ENCODE measurements around the gene CRTC1.
"Not testable (repeated sequence)": the region's sequence is repeated elsewhere in the genome, so short reads cannot be mapped to it uniquely, and the experiment has no call there.

CRTC1 gene

DNA sequence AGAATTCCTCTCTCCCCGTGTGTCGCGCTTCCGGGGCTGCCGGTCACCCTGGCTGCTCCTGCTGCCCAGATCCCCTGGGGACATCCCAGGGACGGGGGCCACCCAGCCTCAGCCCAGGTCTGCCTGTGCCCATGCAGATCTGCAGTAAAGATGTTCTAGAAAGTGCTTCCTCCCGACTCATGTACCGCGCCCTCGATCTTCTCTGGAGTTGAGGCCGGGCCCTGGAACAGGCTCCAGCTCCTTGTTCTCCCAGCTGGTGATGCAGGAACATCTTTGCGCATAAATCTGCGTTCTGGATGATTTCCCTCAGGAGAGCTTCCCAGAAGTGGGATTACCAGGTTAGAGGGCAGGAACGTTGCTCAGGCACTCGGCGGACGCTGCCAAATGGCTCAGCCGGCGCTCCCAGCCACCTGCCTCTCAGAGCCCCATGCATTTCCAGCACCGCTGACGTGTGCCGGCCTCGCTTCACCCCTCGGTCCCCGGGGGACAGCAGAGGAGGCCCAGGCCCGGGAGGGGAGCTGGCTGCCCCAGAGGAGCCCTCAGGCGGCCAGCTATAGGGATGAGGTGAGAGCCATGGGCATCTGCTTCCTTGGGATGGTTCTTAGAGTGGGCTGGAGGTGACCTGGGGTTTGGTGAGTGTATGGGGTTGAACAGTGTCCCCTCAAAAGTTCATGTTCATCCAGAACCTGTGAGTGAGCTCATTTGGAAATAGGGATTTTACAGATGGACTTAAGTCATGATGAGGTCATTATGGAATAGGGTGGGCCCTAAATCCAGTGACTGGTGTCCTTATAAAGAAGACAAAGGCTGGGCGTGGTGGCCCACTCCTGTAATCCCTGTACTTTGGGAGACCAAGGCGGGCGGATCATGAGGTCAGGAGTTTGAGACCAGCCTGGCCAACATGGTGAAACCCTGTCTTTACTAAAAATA, 42.6 kb downstream of the CRTC1 start:
- in situ Hi-C loops (cut with MboI; ENCODE audit: low sequenced_read_pairs): no loop called here

DNA sequence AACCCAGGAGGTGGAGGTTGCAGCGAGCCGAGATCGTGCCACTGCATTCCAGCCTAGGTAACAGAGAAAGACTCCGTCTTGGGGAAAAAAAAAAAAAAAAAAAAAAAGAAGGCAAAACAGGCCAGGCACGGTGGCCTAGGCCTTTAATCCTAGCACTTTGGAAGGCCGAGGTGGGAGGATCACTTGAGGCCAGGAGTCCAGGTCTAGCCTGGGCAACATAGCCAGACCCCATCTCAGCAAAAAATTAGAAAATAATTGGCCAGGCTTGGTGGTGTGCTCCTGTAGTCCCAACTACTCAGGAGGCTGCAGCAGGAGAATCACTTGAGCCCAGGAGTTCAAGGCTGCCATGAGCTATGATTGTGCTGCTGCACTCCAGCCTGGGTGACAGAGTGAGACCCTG, 43.4 kb downstream of the CRTC1 start:
- in situ Hi-C loops (cut with MboI; ENCODE audit: low sequenced_read_pairs): no loop called here

DNA sequence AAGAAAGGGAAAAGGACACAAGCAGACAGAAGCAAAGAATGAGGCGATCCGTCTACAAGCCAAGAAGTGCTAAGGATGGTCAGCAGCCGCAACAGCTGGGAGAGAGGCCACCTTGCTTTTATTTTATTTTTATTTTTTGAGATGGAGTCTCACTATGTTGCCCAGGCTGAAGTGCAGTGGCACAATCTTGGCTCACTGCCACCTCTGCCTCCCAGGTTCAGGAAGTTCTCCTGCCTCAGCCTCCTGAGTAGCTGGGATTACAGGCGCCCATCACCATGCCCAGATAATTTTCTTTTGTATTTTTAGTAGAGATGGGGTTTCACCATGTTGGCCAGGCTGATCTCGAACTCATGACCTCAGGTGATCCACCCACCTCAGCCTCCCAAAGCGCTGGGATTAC, 44.1 kb downstream of the CRTC1 start:
- in situ Hi-C loops (cut with MboI; ENCODE audit: low sequenced_read_pairs): not testable (repeated sequence)

DNA sequence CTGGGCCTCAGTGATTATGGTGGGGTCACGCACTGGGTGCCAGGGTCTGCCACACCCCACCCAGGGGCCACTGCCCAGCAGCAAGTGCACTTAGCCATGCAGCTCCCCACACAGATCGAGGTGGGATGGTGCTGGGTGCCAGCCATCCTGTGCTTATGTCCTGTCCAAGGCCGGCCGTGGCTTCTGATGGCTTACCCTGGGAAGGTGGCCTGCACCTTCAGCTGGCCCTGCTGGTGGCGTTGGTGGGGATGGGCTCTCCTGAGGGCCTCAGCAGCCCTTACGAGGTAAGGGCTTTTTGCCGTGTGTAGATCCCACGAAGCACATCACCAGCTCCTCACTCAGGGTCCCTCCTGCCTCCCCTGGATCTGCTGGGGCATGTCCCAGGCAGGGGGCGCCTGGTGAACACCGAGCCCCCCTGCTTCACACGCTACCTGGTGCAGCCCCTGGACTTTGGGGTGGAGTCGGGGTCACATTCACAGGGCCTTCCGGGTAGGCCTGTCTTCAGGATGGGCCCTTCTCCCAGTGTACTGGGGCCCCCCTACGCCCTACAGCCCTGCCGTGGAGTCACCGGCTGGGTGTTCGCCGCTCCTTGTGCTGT, 46.6 kb downstream of the CRTC1 start:
- in situ Hi-C loops (cut with MboI; ENCODE audit: low sequenced_read_pairs): no loop called here

DNA sequence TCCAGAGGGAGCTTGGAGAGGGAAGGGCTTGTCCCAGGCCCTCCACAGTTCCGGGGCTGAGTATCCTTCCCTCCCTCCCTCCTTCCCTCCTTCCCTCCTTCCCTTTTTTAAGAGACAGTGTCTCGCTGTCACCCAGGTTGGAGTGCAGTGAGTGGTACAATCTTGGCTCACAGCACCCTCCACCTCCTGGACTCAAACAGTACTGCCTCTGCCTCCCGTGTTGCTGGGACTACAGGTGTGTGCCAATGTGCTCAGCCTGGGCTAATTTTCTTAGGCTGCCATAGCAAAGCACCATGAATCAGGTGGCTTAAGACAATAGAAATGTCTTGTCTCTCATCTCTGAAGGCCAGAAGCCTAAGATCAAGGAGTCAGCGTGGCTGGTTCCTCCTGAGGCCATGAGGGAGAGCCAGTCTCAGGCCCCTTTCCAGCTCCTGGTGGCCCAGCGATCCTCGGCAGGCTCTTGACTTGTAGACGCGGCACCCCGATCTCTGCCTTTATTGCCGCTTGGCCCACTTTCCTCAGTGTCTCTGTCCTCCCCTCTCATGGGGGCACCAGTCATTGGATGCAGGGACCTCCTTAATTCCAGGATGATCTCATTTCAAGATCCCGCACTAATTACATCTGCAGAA, 47.5 kb downstream of the CRTC1 start:
- in situ Hi-C loops (cut with MboI; ENCODE audit: low sequenced_read_pairs): no loop called here

DNA sequence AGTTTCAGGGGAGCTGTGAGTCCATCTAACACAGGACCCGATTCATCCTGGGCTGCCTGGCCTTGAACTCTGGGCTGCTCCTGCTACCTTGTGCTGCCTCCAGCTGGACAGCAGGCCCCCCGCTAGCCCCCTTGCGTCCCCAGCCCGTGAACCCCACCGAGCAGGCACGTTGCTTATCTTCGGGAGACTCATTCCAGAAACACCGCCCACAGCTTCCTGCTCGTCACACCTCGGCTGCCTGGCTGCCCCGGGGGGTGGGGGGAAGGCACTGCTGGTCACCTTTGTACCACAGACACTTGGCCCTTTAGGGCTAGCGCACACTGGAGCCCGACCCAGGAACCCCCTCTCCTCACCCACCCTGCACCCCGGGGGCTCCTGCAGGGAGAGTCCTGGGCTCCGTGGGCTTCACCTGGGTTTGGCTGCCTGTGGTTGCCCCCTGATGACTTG, 48.1 kb downstream of the CRTC1 start:
- in situ Hi-C loops (cut with MboI; ENCODE audit: low sequenced_read_pairs): no loop called here

DNA sequence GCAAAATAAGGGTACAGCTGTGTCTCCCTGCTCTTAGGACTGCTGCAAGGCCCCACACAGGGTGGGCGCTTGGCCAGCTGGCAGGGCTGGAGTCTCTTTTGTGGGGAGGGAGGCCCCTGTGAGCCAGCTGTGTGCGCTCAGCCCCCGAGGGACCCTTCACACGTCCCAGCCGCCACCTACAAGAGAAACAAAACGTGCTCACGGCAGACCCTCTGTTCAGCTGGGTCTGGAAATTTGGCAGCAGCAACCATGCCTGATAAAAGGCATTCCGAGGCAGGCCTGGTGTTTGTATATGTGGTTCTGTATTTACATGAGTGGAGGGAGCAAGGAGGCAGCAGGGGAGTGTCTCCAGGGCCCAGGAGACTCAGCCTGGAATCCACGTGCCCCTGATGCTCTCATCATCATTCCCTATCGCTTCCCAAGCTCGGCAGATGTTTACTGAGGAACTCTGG, 49.7 kb downstream of the CRTC1 start:
- in situ Hi-C loops (cut with MboI; ENCODE audit: low sequenced_read_pairs): no loop called here

DNA sequence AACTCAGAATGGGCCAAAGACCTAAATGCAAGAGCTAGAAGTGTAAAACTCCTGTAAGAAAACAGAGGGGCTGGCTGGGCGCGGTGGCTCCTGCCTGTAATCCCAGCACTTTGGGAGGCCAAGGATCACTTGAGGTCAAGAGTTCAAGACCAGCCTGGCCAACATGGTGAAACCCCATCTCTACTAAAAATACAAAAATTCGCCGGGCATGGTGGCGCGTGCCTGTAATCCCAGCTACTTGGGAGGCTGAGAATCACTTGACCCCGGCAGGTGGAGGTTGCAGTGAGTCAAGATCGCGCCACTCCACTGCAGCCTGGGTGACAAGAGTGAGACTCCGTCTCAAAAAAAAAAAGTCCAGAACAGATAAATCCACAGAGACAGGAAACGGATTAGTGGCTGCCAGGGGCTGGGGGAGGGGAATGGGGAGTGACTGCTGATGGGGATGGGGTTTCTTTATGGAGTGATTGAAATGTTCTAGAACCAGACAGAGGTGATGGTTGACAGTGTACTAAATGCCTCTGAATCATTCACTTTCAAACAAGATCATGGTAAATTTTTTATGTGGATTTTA, 50.4 kb downstream of the CRTC1 start:
- in situ Hi-C loops (cut with MboI; ENCODE audit: low sequenced_read_pairs): not testable (repeated sequence)

DNA sequence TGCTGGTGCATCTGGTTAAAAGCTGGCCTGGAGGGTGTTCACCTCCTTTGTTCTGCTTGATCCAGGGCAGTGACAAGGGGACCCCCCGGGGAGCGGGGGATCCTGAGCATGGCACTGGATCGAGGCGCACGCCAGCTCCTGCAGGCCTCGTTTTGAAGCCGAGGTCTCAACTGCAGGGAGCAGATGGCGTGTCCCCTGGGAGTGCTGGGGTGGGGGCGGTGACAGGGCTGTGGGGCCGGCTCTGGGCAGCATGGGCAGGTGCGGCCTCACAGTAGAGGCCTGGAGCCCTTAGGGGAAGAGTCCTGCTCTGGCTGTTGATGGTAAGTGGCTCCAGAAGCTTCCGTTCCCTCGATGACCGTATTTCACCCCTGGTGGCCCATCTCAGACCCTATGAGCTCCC, 51.8 kb downstream of the CRTC1 start:
- in situ Hi-C loops (cut with MboI; ENCODE audit: low sequenced_read_pairs): no loop called here

DNA sequence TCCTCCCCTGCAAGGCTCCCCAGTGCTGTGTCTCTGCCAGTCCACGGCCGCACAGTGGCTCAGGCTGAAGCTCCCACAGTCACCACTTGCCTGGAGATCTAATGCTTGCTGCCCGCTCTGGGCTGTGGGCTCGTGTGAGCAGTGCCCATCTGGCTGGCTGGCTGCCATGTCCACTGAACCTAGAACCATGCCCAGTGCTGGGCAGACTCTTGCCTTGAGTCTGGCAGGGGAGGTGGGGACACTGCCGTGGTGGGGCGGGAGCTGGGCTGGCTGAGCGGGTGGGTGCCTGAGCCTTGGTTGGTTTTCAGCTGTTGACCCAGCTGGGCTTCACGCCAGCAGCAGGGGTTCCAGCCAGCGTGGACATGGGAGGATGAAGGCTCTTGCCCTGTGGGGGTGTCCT, 52.3 kb downstream of the CRTC1 start:
- in situ Hi-C loops (cut with MboI; ENCODE audit: low sequenced_read_pairs): no loop called here

DNA sequence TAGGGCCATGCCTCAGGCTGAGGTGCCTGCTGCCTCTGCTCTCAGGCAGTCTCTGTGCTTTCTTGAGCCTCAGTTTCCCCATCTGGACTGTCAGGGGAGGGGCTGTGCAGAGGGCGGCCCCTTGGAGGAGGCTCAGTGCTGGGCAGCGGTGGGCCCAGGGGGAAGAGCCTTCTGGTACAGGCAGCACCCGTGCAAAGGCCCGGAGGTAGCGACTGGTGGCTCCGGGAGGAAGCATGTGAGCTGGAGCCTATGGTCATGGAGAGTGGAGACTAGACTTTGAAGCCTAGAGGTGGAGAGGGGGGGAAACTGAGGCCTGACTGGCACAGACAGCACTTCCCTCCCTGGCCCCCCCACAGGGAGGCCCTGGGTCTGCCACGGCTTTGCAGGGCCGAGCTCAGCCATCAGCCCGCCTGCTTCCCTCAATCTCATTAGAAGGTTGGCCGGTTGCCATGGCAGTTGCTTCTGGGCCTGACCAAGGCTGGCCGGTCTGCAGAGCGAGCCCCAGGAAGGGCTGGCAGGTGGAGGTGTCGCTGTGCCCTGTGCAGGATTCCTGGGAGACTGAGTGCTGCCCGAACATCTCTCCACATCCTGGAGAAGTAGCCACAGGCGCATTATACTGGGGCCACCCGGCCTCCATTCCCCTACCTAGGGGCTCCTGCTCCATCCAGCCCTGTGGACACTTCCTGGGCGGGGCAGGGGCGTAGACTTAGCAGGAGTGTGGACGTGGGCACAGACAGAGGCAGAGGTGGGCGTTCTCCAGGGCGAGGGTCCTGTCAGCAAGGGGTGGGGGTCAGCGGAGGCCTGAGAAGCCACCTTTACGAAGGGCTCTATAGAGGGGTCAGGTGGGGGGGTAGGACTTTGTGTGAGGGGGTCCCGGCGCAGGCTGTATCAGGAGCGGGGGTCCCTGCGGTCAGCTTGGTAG, 53.2 kb downstream of the CRTC1 start:
- in situ Hi-C loops (cut with MboI; ENCODE audit: low sequenced_read_pairs): no loop called here

DNA sequence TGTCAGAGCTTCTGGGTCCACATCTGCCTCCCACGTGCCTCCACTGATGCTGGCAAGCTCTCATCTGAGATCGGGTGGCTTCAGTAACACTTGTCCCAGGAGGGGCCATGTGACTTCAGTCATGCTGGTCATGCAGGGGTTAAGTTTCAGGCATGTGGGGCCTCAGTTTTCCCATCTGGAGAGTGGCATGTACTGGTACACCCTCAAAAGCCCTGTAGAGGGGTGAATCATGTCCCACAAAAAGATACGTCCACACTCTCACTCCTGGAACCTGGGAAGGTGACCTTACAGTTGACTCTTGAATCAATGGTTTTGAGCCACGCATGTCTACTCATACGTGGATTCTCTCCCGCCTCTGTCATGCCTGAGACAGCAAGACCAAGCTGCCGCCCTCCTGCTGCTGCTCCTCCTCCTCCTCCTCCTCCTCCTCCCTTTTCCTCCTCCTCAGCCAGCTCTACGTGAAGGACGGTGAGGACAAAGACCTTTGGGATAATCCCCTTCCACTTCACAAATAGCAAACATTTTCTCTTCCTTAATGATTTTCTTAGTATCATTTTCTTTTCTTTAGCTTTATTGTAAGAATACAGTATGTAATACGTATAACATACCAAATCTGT, 54.0 kb downstream of the CRTC1 start:
- in situ Hi-C loops (cut with MboI; ENCODE audit: low sequenced_read_pairs): no loop called here

DNA sequence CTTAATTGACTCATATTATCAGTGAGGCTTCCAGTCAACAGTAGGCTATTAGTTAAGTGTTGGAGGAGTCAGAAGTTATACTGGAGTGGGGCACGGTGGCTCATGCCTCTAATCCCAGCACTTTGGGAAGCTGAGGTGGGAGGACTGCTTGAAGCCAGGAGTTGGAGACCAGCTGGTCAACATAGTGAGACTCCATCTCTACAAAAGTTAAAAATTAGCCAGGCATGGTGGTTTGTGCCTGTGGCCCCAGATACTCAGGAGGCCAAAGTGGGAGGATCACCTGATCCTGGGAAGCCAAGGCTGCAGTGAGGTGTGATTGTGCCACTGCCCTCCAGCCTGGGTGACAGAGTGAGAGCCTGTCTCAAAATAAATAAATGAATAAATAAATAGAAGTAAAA, 54.5 kb downstream of the CRTC1 start:
- in situ Hi-C loops (cut with MboI; ENCODE audit: low sequenced_read_pairs): no loop called here

DNA sequence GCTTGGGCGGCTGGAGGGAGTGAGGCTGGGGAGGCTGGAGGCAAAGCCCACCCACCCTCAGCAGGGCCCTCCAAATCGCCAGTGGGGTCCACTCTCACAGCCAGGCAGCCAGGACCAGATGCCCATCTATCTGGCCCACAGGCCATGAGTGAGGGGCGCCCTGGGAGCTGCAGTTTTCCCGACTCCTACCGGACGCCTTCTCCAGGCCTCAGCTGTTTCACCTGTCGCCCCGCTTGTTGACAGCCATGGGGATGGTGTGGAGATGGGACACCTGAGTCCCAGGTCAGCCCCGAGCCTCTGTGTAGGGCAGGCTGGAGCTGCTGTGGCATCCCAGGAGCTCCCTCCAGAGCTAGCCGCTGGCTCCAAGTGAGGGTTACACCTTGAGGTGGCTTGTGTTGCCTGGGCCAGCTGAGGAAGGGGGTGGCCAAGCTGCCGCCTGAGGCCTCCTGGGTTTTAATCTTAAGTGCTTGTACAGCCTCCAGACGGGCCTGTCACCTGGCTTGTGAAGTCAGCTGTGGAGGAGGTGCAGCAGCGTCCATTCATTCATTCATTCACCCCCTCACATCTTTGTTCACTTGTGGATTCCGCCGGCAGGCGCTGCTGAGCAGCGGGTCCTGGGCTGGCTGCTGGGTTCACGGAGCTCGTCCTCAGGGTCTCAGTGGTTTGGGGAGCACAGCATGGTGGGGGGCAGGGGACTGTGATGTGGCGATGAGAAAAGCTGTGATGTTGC, 55.6 kb downstream of the CRTC1 start:
- in situ Hi-C loops (cut with MboI; ENCODE audit: low sequenced_read_pairs): no loop called here

DNA sequence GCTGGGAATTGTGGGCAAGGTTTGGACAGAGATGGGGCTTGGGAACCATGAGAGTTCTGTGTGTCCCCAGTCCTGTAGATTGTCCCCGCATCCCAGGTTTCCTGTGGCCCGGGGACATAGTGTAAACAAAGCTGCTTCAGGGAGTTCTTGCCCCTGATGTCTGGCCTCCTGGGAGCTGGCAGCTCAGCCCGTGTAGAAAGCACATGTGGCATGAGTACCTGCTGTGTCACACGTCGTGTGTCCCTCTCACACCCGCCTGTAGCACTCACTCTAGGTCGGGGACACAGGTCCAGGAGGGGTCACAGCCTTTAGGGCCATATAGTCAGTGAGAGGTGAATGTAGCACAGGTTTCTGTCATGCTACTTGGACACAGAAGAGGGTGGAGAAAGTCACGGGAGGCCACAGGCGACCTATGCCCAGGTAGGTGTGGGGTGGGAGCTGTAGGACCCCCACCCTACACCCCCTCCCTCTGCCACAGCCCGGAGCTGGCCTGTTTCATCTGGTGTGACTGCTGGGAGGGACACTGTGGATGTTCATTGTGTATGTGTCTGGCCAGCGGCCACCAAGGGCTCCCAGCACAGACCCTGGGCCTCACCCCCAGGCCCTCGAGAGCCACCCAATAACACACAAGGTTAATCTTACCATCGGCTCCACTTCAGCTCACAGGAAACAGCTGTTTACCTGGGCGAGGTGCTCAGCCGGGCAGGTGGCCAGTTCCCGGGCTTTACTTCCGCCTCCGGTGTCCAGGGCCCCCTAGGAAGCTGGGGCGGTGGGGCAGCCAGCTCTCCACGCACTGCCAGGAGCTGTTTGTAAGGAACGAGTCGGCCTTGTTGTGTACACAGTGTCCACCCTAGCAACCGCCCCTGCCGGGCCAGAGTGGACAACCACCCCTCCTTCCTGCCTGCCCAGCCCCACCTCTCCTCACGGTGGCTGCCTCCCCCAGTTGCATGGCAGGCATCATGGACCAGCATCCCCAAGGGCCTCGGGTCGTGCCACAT, 57.9 kb downstream of the CRTC1 start:
- in situ Hi-C loops (cut with MboI; ENCODE audit: low sequenced_read_pairs): no loop called here

DNA sequence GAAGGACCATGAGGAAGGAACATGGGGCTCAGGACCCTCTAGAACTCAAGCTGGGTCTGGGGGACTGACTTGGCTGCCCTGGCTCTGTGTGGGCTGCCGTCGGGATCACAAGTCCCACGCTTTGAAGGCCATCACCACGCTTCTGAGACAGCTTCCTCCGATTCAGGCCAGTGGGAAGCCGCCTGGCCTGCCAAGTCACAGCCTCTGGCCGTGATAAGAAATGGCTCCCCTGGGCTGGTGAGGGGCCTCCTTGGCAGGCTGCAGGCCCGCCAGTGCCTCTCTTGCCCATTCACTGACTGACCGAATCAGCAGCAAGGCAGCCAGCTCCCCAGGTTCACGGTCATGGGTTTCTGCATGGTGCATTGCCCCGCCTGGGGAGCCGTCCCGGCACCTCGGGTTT, 58.8 kb downstream of the CRTC1 start:
- in situ Hi-C loops (cut with MboI; ENCODE audit: low sequenced_read_pairs): no loop called here

DNA sequence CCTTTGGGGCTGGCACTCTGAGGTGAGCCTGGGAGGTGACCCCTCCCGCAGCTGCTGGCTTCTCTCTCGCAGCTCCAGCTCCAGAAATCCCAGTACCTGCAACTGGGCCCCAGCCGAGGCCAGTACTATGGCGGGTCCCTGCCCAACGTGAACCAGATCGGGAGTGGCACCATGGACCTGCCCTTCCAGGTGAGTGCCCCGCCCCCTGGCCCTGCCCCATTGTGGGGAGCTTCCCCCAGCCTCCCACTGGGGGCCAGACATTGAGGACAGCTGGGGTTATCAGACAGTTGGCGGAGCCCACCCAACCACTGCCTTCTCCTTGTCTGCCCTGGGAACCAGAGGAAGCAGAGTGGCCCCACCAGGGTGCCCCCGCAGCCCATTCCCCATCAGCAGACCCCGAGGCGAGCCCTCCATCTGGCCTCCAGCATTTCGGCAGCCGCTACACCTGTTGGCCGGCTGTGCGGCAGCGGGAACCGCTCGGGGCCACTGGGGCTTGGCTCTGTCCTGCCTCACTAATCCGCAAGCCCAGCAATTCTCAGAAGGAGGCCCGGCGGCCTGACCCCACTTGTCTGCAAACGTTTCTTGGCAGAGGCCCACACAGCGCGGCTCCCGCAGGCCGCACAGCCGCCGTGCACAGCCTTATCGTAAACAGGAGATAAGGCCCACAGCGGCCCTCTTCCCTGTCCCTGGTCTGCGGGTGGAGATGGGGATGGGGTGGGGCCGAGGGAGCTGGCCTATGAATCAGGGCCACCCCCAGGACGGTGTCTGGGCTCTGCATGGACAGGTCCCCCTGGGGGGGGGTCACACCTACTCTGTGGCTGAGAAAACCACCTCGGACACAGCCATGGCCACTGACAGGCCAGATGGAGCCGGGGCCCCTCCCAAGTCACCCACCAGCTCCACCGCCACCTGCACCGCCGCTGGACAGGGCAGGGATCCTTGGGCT, 59.6 kb downstream of the CRTC1 start:
- in situ Hi-C loops (cut with MboI; ENCODE audit: low sequenced_read_pairs): no loop called here

All from HL-60/S4 treated with retinoic acid at 250 ng/mL for 4 days and 3 days (cell line).